T-helper 2 cell treated with Interferon-gamma antibody and Interleukin-4, amounts not matched to agents 5 μg/mL and 100 μg/mL, for 36 hours (primary cell): ENCODE data around the gene FAM193A.

Experiments used
- DNase-seq: peaks from one replicate; pipeline ENCODE4 v3.0.0; 2021; ENCODE audit warnings: low spot score
- H3K27ac Mint-ChIP-seq: one replicate; pipeline ENCODE4 v1.8.0; 2021; ENCODE audit warnings: mild to moderate bottlenecking, mixed read lengths
- H3K27me3 Mint-ChIP-seq: one replicate; pipeline ENCODE4 v1.8.0; 2021; ENCODE audit warnings: low read depth, mixed read lengths
- H3K36me3 Mint-ChIP-seq: one replicate; pipeline ENCODE4 v1.8.0; 2021; ENCODE audit warnings: low read depth, mixed read lengths
- H3K4me1 Mint-ChIP-seq: one replicate; pipeline ENCODE4 v1.8.0; 2021; ENCODE audit warnings: low read depth, mixed read lengths
- H3K4me3 Mint-ChIP-seq: one replicate; pipeline ENCODE4 v1.8.0; 2022; ENCODE audit warnings: mild to moderate bottlenecking, moderate library complexity, mixed read lengths
- H3K9me3 Mint-ChIP-seq: one replicate; pipeline ENCODE4 v1.8.0; 2021; ENCODE audit warnings: mixed read lengths

The FAM193A gene

GRCh38 chr4:2647403-2648158 is 111.1 kb downstream of the FAM193A start:
- Mint-ChIP-seq H3K27ac (no peak overlapping the region), H3K9me3 (no peaks in the 10 kb centered on the region), H3K36me3 (peaks cover 39% of the 10 kb centered on the region), H3K27me3 (no peaks in the 10 kb centered on the region), H3K4me3 (no peak overlapping the region), H3K4me1 (peaks cover 15% of the 10 kb centered on the region)
- no peak for DNase-seq

GRCh38 chr4:2648159-2648814 is 111.8 kb downstream of the FAM193A start:
- no peaks in the 10 kb centered on the region for H3K27me3 Mint-ChIP-seq
- no peaks in the 10 kb centered on the region for H3K9me3 Mint-ChIP-seq
- peaks cover 18% of the 10 kb centered on the region for H3K4me1 Mint-ChIP-seq
- no peak overlapping the region for H3K4me3 Mint-ChIP-seq
- peaks cover 40% of the 10 kb centered on the region for H3K36me3 Mint-ChIP-seq
- DNase-seq, result no peak
- no peak overlapping the region for H3K27ac Mint-ChIP-seq

- Mint-ChIP-seq H3K4me1 (peaks cover 18% of the 10 kb centered on the region), H3K27ac (no peak overlapping the region), H3K27me3 (no peaks in the 10 kb centered on the region), H3K9me3 (no peaks in the 10 kb centered on the region), H3K36me3 (peaks cover 43% of the 10 kb centered on the region), H3K4me3 (no peak overlapping the region)
- no peak for DNase-seq
Measured at GRCh38 chr4:2649604-2650114, 113.2 kb downstream of the FAM193A start.

GRCh38 chr4:2650276-2650675 is 113.8 kb downstream of the FAM193A start:
- H3K9me3 Mint-ChIP-seq, result no peaks in the 10 kb centered on the region
- H3K4me1 Mint-ChIP-seq, result peaks cover 18% of the 10 kb centered on the region
- no peak overlapping the region for H3K4me3 Mint-ChIP-seq
- H3K36me3 Mint-ChIP-seq, result peaks cover 40% of the 10 kb centered on the region
- no peaks in the 10 kb centered on the region for H3K27me3 Mint-ChIP-seq
- DNase-seq, result no peak
- H3K27ac Mint-ChIP-seq, result no peak overlapping the region

- Mint-ChIP-seq H3K4me1 (peaks cover 18% of the 10 kb centered on the region), H3K36me3 (peaks cover 39% of the 10 kb centered on the region), H3K27me3 (no peaks in the 10 kb centered on the region), H3K27ac (peak overlapping the region; percentile 42), H3K9me3 (no peaks in the 10 kb centered on the region), H3K4me3 (peak overlapping the region; percentile 14)
- no peak for DNase-seq
Measured at GRCh38 chr4:2651546-2651945, 115.1 kb downstream of the FAM193A start.

GRCh38 chr4:2651998-2652397 is 115.6 kb downstream of the FAM193A start:
- DNase-seq, result no peak
- peaks cover 18% of the 10 kb centered on the region for H3K4me1 Mint-ChIP-seq
- no peaks in the 10 kb centered on the region for H3K27me3 Mint-ChIP-seq
- H3K27ac Mint-ChIP-seq, result peak overlapping the region; percentile 81
- peaks cover 39% of the 10 kb centered on the region for H3K36me3 Mint-ChIP-seq
- no peak overlapping the region for H3K4me3 Mint-ChIP-seq
- no peaks in the 10 kb centered on the region for H3K9me3 Mint-ChIP-seq

DNA sequence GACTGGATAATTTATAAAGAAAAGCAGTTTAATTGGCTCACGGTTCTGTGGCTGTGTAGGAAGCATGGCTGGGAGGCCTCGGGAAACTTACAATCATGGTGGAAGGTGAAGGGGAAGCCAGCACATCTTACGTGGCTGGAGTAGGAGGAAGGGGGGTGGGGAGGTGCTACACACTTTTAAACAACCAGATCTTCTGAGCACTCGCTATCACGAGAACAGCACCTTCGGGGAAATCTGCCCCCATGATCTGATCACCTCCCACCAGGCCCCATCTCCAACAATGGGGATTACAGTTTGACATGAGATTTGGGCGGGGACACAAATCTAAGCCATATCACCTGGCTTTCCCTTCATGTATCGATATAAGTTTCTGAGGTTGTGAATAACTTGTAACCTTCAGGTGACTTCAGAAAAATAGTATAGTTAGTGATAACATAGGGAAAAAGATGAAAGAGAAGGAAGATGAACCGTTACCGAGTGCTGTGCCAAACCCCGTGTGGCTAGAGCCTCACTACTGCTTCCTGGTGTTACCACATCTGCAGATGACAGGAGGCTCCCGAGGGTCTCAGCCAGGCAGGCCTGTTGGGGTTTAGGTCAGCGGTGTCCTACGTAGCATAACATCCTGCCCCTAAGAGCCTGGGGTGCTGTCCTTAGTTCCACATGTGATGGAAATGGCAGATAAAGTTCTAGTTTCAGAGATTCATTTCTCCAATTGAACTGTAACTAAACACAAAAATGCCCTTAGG is 116.1 kb downstream of the FAM193A start:
- H3K4me3 Mint-ChIP-seq, result no peak overlapping the region
- H3K36me3 Mint-ChIP-seq, result peaks cover 38% of the 10 kb centered on the region
- H3K27me3 Mint-ChIP-seq, result no peaks in the 10 kb centered on the region
- peak overlapping the region; percentile 81 for H3K27ac Mint-ChIP-seq
- DNase-seq, result no peak
- peaks cover 18% of the 10 kb centered on the region for H3K4me1 Mint-ChIP-seq
- H3K9me3 Mint-ChIP-seq, result no peaks in the 10 kb centered on the region

- no peak overlapping the region for H3K4me3 Mint-ChIP-seq
- no peak for DNase-seq
- no peaks in the 10 kb centered on the region for H3K27me3 Mint-ChIP-seq
- H3K9me3 Mint-ChIP-seq, result no peaks in the 10 kb centered on the region
- H3K27ac Mint-ChIP-seq, result no peak overlapping the region
- H3K4me1 Mint-ChIP-seq, result peaks cover 4% of the 10 kb centered on the region
- H3K36me3 Mint-ChIP-seq, result peaks cover 42% of the 10 kb centered on the region
Measured at GRCh38 chr4:2660596-2661211, 124.3 kb downstream of the FAM193A start.

DNA sequence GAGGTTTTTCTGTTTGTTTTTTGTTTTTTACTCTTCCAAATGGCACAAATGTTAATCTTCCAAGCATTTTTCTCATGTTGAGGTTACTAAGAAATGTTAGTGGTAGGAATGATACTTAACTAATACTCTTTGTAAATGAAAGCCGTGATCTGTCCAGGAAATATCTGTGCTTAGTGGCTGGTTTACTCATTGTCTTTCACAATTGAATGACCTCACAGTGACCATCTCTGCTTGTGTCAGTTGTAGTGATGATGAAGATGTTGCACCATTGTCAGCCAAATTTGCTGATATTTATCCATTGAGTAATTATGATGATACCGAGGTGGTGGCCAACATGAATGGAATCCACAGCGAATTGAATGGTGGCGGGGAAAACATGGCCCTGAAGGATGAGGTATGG is 126.2 kb downstream of the FAM193A start:
- no peak for DNase-seq
- H3K27me3 Mint-ChIP-seq, result no peaks in the 10 kb centered on the region
- peaks cover 50% of the 10 kb centered on the region for H3K36me3 Mint-ChIP-seq
- peaks cover 19% of the 10 kb centered on the region for H3K4me1 Mint-ChIP-seq
- H3K4me3 Mint-ChIP-seq, result no peak overlapping the region
- no peaks in the 10 kb centered on the region for H3K9me3 Mint-ChIP-seq
- no peak overlapping the region for H3K27ac Mint-ChIP-seq

GRCh38 chr4:2663275-2663674 is 126.8 kb downstream of the FAM193A start:
- Mint-ChIP-seq H3K27me3 (no peaks in the 10 kb centered on the region), H3K4me1 (peaks cover 19% of the 10 kb centered on the region), H3K27ac (no peak overlapping the region), H3K4me3 (no peak overlapping the region), H3K9me3 (no peaks in the 10 kb centered on the region), H3K36me3 (peaks cover 50% of the 10 kb centered on the region)
- no peak for DNase-seq

DNA sequence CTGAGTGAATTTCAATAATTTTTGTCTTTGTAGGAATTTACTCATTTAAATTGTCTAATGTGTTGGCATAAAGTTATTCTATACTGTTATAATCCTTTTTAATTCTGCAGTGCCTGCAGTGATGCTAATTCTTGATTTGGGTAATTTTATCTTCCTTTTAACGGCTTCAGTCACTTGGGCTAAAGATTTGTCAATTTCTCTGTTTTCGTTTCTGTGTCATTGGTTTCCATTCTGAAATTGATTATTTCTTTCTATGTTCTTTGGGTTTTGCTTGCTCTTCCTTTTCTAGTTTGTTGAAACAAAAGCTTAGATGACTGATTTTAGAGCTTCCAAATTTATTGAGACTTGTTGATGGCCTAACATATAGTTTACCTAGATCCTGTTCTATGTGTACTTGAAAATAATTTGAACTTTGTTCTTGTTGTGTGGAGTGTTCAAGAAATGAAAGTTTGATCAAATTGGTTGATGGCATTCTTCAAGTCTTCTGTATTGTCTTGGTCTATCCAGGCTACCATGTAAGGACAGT is 130.3 kb downstream of the FAM193A start:
- DNase-seq, result no peak
- H3K27ac Mint-ChIP-seq, result peak overlapping the region; percentile 78
- H3K36me3 Mint-ChIP-seq, result peaks cover 45% of the 10 kb centered on the region
- peaks cover 20% of the 10 kb centered on the region for H3K4me1 Mint-ChIP-seq
- H3K9me3 Mint-ChIP-seq, result no peaks in the 10 kb centered on the region
- H3K4me3 Mint-ChIP-seq, result peak overlapping the region; percentile 65
- no peaks in the 10 kb centered on the region for H3K27me3 Mint-ChIP-seq

- no peaks in the 10 kb centered on the region for H3K9me3 Mint-ChIP-seq
- peak overlapping the region; percentile 78 for H3K27ac Mint-ChIP-seq
- no peaks in the 10 kb centered on the region for H3K27me3 Mint-ChIP-seq
- peak overlapping the region; percentile 65 for H3K4me3 Mint-ChIP-seq
- peaks cover 50% of the 10 kb centered on the region for H3K36me3 Mint-ChIP-seq
- no peak for DNase-seq
- peaks cover 23% of the 10 kb centered on the region for H3K4me1 Mint-ChIP-seq
Measured at GRCh38 chr4:2667428-2667827, 131.0 kb downstream of the FAM193A start.

GRCh38 chr4:2671267-2671895 is 134.9 kb downstream of the FAM193A start:
- H3K36me3 Mint-ChIP-seq, result peaks cover 50% of the 10 kb centered on the region
- no peaks in the 10 kb centered on the region for H3K9me3 Mint-ChIP-seq
- H3K4me3 Mint-ChIP-seq, result no peak overlapping the region
- H3K27ac Mint-ChIP-seq, result no peak overlapping the region
- no peak for DNase-seq
- no peaks in the 10 kb centered on the region for H3K27me3 Mint-ChIP-seq
- H3K4me1 Mint-ChIP-seq, result peaks cover 24% of the 10 kb centered on the region
